Fibroblast of lung (primary cell): ENCODE measurements around the gene NCOA7. TPM values are rescaled to one million over a fixed set of nuclear protein-coding genes. Genes with fewer than 3 reads are reported as not detected.
A peak's percentile ranks its signal among the peaks of the same experiment; 100 is the strongest.

ENCODE experiments used
- DNase-seq, 2 donors: peaks; one replicate each; pipeline versions ENCODE4 v3.0.0 to v3.0.0-alpha.2; 2010; ENCODE audit warnings: low read depth in 2 of 2
- H2AFZ ChIP-seq: 2 replicates; pipeline ENCODE4 v1.5.1; 2012; ENCODE audit warnings: low read length, control low read depth, inconsistent platforms
- H3K27ac ChIP-seq: 2 replicates; pipeline ENCODE4 v1.5.1; 2011; ENCODE audit warnings: low read length, control low read depth; ENCODE audit not compliant: insufficient read depth
- H3K27me3 ChIP-seq: 2 replicates; pipeline ENCODE4 v1.5.1; 2011; ENCODE audit warnings: mild to moderate bottlenecking, low read length; ENCODE audit not compliant: control insufficient read depth, insufficient read depth
- H3K36me3 ChIP-seq: 2 replicates; pipeline ENCODE4 v1.5.1; 2011; ENCODE audit warnings: low read length; ENCODE audit not compliant: control insufficient read depth, insufficient read depth
- H3K4me1 ChIP-seq: 2 replicates; pipeline ENCODE4 v1.5.1; 2011; ENCODE audit warnings: low read length; ENCODE audit not compliant: control insufficient read depth, insufficient read depth; ENCODE audit errors: extremely low read depth
- H3K4me2 ChIP-seq: 2 replicates; pipeline ENCODE4 v1.5.1; 2011; ENCODE audit warnings: low read length, control low read depth; ENCODE audit not compliant: insufficient read depth; ENCODE audit errors: extremely low read depth
- H3K4me3 ChIP-seq, 4 experiments: fragments of 200-600 bp in 1 of 4; sonication (generic) in 1 of 4; replicated peaks in 1 of 4; 2 replicates each; pipeline ENCODE4 v1.5.1; 2011 to 2016; ENCODE audit warnings: low read length in 4 of 4, low read depth in 3 of 4, mild to moderate bottlenecking in 3 of 4, control low read depth in 2 of 4, inconsistent platforms in 1 of 4, mixed read lengths in 1 of 4; ENCODE audit not compliant: insufficient read depth in 1 of 4; ENCODE audit errors: control extremely low read depth in 1 of 4
- H3K79me2 ChIP-seq: 2 replicates; pipeline ENCODE4 v1.5.1; 2012; ENCODE audit warnings: mild to moderate bottlenecking, low read length, inconsistent platforms; ENCODE audit not compliant: control insufficient read depth, insufficient read depth
- H3K9ac ChIP-seq: 2 replicates; pipeline ENCODE4 v1.5.1; 2011; ENCODE audit warnings: mild to moderate bottlenecking, low read length, control low read depth; ENCODE audit not compliant: insufficient read depth
- H3K9me3 ChIP-seq: 2 replicates; pipeline ENCODE4 v1.5.1; 2012; ENCODE audit warnings: low read depth, low read length; ENCODE audit not compliant: control insufficient read depth, insufficient read depth
- H4K20me1 ChIP-seq: 2 replicates; pipeline ENCODE4 v1.5.1; 2011; ENCODE audit warnings: low read length; ENCODE audit not compliant: control insufficient read depth, insufficient read depth; ENCODE audit errors: extremely low read depth
- CTCF ChIP-seq, 2 donors: IDR thresholded peaks in 1 of 2; conservative IDR thresholded peaks in 1 of 2; 1 replicate in 1 of 2; 2 replicates in 1 of 2; pipeline ENCODE4 v1.5.1; 2011 to 2012; ENCODE audit warnings: low read length in 2 of 2, control low read depth in 1 of 2, inconsistent platforms in 1 of 2, low read depth in 1 of 2, mild to moderate bottlenecking in 1 of 2
- EZH2 ChIP-seq: IDR thresholded peaks from 2 replicates; pipeline ENCODE4 v1.5.1; 2012; ENCODE audit warnings: low read length, control low read depth, mild to moderate bottlenecking; ENCODE audit errors: missing control alignments
- polyA plus RNA-seq, 2 donors: library from polyadenylated mRNA; depleted of rRNA in 1 of 2; stranded (reverse) in 1 of 2; unstranded in 1 of 2; fragments of >200 nt; gene quantifications; 2 replicates each; pipeline ENCODE4 v1.2.1, GENCODE V29; 2011 to 2012; ENCODE audit warnings: missing spikeins in 1 of 2
- total RNA-seq: library from RNA; depleted of rRNA; stranded (reverse); fragments of >200 nt; gene quantifications from 2 replicates; pipeline ENCODE4 v1.2.1, GENCODE V29; 2014

Gene NCOA7
- total and polyA plus RNA-seq, 2 donors (not counting 1 experiment from before 2014, with no cell fraction given), result 13.7 to 49.9 TPM

DNA sequence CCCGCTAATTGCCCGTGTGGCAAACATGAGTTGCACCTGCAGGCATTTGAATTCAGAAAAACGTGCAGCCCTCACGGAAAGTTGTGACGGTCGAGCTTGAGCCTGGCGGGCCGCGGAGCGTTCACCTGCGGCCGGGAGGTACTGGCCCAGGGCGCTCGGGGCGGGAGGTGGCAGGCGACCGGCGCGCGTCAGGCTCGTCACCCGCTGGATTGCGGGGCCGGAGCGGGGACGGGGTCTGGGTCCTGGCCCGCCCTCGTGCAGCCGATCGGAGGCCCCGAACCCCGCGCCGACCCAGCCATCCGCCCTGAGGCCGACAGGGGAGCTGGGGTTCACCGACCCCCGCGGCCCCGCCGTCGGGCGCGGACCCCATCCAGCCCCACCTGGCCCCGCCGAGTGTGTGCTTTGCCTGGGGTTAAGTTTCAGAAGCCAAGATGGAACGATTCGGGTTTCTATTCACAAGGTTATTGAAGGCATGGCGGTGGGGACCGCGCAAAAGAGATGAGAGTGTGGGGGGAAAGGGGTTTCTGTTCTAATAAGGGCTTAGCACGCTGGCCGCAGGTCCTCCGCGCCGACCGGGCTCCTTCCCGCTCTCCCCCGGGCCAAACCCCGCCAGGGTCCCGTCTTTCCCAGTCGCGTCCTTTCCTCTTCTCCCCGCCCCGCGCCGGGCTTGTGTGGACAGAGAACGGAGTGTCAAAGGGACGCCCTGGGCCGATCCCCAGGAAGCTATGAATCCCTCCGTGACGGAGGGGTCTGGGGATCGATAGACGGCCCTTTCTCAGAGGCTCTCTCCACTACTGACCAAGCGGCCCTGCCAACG is 43.0 kb upstream of the NCOA7 start:
- peak; percentile 38 for TF ChIP-seq EZH2
- no peak for TF ChIP-seq CTCF (conservative IDR thresholded peaks at IDR 0.05 in 1 of 2, IDR thresholded peaks at IDR 0.05 in 1 of 2; ENCODE audit: low read depth in 1 of 2, low read length in 2 of 2)
- no peak for DNase-seq
- peak overlapping the region; percentile 48 for H2AFZ ChIP-seq
- H3K27me3 ChIP-seq, result peaks cover 51% of the 10 kb centered on the region
- H3K9me3 ChIP-seq, result no peaks in the 10 kb centered on the region
- peaks cover 10% of the 10 kb centered on the region for H3K4me1 ChIP-seq
- peak overlapping the region; percentile 73 for H3K4me2 ChIP-seq
- H3K36me3 ChIP-seq, result no peaks in the 10 kb centered on the region
- no peaks in the 10 kb centered on the region for H4K20me1 ChIP-seq
- H3K79me2 ChIP-seq, result no peaks in the 10 kb centered on the region
- no peak overlapping the region for H3K9ac ChIP-seq
- peak overlapping the region; percentile 32 to 70 (median 55) for H3K4me3 ChIP-seq
- H3K27ac ChIP-seq, result no peak overlapping the region

DNA sequence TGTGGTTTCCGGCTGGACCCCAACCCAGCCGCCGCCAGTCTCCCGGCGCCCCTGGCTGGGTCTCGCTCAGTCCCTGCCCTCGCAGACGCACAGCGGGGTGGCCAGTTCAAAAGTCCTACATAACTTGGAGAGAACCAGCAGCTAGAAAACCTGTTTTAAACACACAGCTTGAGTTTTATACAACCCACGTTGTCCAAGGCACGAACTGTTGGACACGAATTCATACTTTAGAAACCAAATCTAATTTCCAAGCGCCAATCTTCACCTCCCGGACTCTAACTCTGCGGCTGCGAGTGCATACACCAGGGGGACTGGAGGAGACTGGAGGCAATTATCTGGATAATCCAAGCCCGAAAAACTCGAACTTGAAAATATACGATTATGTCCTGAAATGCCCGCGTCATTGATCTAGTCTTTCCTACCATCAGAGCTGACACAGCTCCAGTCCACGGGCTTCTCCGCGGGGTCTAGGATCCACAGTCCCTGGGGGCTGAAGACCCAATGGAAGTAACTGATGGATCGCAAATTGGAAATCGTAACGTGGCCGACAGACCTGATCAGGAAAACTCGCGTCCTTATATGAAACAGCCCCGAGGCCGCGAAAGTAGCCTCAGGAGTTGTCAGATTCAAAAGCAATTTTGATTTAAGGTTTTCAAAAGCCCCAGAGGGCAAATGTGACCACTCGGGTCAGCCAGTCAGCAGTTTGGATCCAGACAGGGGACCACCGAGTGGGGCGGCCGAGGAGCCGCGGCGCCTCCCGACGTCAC is 42.2 kb upstream of the NCOA7 start:
- no peak overlapping the region for H3K9ac ChIP-seq

More for the DNA sequence above, 42.2 kb upstream of the NCOA7 start:
- Histone ChIP-seq H3K4me1 (peaks cover 10% of the 10 kb centered on the region), H3K79me2 (no peaks in the 10 kb centered on the region), H3K4me2 (peak overlapping the region; percentile 73), H3K4me3 (peak overlapping the region; percentile 50 to 70 (median 62)), H4K20me1 (no peaks in the 10 kb centered on the region), H3K27ac (no peak overlapping the region), H3K9me3 (no peaks in the 10 kb centered on the region), H3K27me3 (peaks cover 50% of the 10 kb centered on the region), H3K36me3 (no peaks in the 10 kb centered on the region), H2AFZ (peak overlapping the region; percentile 74)
- peak; percentile 20 to 33 for DNase-seq
- TF ChIP-seq CTCF (conservative IDR thresholded peaks at IDR 0.05 in 1 of 2, IDR thresholded peaks at IDR 0.05 in 1 of 2; ENCODE audit: low read depth in 1 of 2, low read length in 2 of 2) (peak in 1 of 2 donors; percentile 13), EZH2 (no peak)
